Fibroblast of villous mesenchyme (primary cell): Measurements from ENCODE around the gene OOSP1. TPM values are rescaled to one million over a fixed set of nuclear protein-coding genes. Genes with fewer than 3 reads are reported as not detected.
"Not testable (repeated sequence)": the region's sequence is repeated elsewhere in the genome, so short reads cannot be mapped to it uniquely, and the experiment has no call there.

Source experiments
- DNase-seq: peaks from one replicate; pipeline ENCODE4 v3.0.0-alpha.2; 2010; ENCODE audit warnings: low read depth
- H3K4me3 ChIP-seq: 2 replicates; pipeline ENCODE4 v1.5.1; 2011; ENCODE audit warnings: low read depth, mild to moderate bottlenecking, low read length
- total RNA-seq: library from RNA; depleted of rRNA; stranded (reverse); fragments of >200 nt; gene quantifications from 2 replicates; pipeline ENCODE4 v1.2.3, GENCODE V29; 2012
- TF ChIP-seq, protein P1 (sequence below): IDR thresholded peaks from 2 replicates; pipeline ENCODE4 v1.5.1; 2012; ENCODE audit warnings: low read depth, mild to moderate bottlenecking, low read length; ENCODE audit not compliant: insufficient read depth

Gene OOSP1
- total RNA-seq, 1 donor: not detected

- TF ChIP-seq, protein P1, sequence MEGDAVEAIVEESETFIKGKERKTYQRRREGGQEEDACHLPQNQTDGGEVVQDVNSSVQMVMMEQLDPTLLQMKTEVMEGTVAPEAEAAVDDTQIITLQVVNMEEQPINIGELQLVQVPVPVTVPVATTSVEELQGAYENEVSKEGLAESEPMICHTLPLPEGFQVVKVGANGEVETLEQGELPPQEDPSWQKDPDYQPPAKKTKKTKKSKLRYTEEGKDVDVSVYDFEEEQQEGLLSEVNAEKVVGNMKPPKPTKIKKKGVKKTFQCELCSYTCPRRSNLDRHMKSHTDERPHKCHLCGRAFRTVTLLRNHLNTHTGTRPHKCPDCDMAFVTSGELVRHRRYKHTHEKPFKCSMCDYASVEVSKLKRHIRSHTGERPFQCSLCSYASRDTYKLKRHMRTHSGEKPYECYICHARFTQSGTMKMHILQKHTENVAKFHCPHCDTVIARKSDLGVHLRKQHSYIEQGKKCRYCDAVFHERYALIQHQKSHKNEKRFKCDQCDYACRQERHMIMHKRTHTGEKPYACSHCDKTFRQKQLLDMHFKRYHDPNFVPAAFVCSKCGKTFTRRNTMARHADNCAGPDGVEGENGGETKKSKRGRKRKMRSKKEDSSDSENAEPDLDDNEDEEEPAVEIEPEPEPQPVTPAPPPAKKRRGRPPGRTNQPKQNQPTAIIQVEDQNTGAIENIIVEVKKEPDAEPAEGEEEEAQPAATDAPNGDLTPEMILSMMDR: no peak
- H3K4me3 ChIP-seq: no peak overlapping the region
- DNase-seq: peak; percentile 60
Measured at GRCh38 chr11:59901306-59901705, 36.9 kb upstream of the OOSP1 start.

DNA sequence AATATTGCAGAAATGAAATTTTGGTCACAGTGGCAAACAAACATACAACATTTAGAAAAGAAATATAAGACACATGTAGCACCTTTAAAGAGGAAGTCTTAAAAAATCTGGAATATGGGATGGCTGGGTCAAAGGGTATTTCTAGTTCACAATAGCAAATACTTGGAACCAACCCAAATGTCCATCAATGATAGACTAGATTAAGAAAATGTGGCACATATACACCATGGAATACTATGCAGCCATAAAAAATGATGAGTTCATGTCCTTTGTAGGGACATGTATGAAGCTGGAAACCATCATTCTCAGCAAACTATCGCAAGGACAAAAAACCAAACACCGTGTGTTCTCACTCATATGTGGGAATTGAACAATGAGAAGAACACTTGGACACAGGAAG lies 34.7 kb upstream of the OOSP1 start:
- DNase-seq, H3K4me3 ChIP-seq: not testable (repeated sequence)

- TF ChIP-seq, protein P1: no peak
- H3K4me3 ChIP-seq: no peak overlapping the region
- DNase-seq: peak; percentile 1
Measured at GRCh38 chr11:59918480-59918879, 19.8 kb upstream of the OOSP1 start.

- TF ChIP-seq, protein P1: peak; percentile 50
- peak; percentile 38 for DNase-seq
- H3K4me3 ChIP-seq: no peak overlapping the region
Measured at GRCh38 chr11:59918987-59919589, 19.1 kb upstream of the OOSP1 start.

- no peak overlapping the region for H3K4me3 ChIP-seq
- peak; percentile 2 for DNase-seq
- TF ChIP-seq, protein P1: no peak
Measured at GRCh38 chr11:59923813-59924212, 14.4 kb upstream of the OOSP1 start.

- TF ChIP-seq, protein P1: no peak
Measured at GRCh38 chr11:59931688-59932087, 6.5 kb upstream of the OOSP1 start.

DNA sequence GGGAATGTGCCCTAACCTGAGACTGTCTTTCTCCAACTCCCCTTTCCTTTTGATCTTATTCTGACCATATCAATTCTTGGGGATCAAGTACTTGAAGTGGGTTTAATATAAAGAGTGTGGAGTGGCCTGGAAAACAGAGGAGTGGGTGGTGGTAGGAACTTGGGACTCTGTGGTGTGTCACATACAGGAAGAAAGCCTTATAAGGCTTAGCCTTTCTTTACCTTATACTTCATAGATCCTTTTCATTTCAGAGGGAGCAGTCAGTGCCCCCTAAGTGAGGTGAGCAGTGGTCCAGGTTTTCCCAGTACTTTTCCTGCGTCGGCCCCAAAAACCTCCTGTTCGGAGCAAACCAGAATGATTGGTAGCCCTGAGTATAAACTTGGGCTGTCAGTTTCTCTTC lies 486 bp downstream of the OOSP1 start:
- TF ChIP-seq, protein P1: no peak
- H3K4me3 ChIP-seq: no peak overlapping the region
- no peak for DNase-seq

More at GRCh38 chr11:59931688-59932087, 6.5 kb upstream of the OOSP1 start:
- DNase-seq: no peak
- no peak overlapping the region for H3K4me3 ChIP-seq
